Fibroblast of villous mesenchyme (primary cell): ENCODE measurements around the gene REEP6. TPM values are rescaled to one million over a fixed set of nuclear protein-coding genes. Genes with fewer than 3 reads are reported as not detected.

ENCODE experiments used
- DNase-seq: peaks from one replicate; pipeline ENCODE4 v3.0.0-alpha.2; 2010; ENCODE audit warnings: low read depth
- H3K4me3 ChIP-seq: 2 replicates; pipeline ENCODE4 v1.5.1; 2011; ENCODE audit warnings: low read depth, mild to moderate bottlenecking, low read length
- CTCF ChIP-seq: IDR thresholded peaks from 2 replicates; pipeline ENCODE4 v1.5.1; 2012; ENCODE audit warnings: low read depth, mild to moderate bottlenecking, low read length; ENCODE audit not compliant: insufficient read depth
- total RNA-seq: library from RNA; depleted of rRNA; stranded (reverse); fragments of >200 nt; gene quantifications from 2 replicates; pipeline ENCODE4 v1.2.3, GENCODE V29; 2012

Gene REEP6
- total RNA-seq, 1 donor, result 0.43 TPM

GRCh38 chr19:1457892-1458291, 33.1 kb upstream of the REEP6 start:
- no peak for DNase-seq
- TF ChIP-seq CTCF, result no peak

GRCh38 chr19:1459479-1459878, 31.5 kb upstream of the REEP6 start:
- DNase-seq, result no peak
- H3K4me3 ChIP-seq, result no peak overlapping the region
- no peak for TF ChIP-seq CTCF

More at GRCh38 chr19:1457892-1458291, 33.1 kb upstream of the REEP6 start:
- H3K4me3 ChIP-seq, result no peak overlapping the region

- H3K4me3 ChIP-seq, result no peak overlapping the region
- no peak for TF ChIP-seq CTCF
These were observed 30.7 kb upstream of the REEP6 start for GRCh38 chr19:1460033-1460995.

GRCh38 chr19:1461862-1462261, 29.1 kb upstream of the REEP6 start:
- no peak for TF ChIP-seq CTCF
- no peak for DNase-seq
- no peak overlapping the region for H3K4me3 ChIP-seq

More at GRCh38 chr19:1460033-1460995, 30.7 kb upstream of the REEP6 start:
- no peak for DNase-seq

- peak; percentile 33 for DNase-seq
- peak; percentile 42 for TF ChIP-seq CTCF
- no peak overlapping the region for H3K4me3 ChIP-seq
These were observed 25.6 kb upstream of the REEP6 start for GRCh38 chr19:1465191-1466016.

GRCh38 chr19:1466018-1466460, 24.9 kb upstream of the REEP6 start:
- no peak for DNase-seq
- no peak for TF ChIP-seq CTCF
- no peak overlapping the region for H3K4me3 ChIP-seq
